ENCODE results near the gene TMCO1.

DNA sequence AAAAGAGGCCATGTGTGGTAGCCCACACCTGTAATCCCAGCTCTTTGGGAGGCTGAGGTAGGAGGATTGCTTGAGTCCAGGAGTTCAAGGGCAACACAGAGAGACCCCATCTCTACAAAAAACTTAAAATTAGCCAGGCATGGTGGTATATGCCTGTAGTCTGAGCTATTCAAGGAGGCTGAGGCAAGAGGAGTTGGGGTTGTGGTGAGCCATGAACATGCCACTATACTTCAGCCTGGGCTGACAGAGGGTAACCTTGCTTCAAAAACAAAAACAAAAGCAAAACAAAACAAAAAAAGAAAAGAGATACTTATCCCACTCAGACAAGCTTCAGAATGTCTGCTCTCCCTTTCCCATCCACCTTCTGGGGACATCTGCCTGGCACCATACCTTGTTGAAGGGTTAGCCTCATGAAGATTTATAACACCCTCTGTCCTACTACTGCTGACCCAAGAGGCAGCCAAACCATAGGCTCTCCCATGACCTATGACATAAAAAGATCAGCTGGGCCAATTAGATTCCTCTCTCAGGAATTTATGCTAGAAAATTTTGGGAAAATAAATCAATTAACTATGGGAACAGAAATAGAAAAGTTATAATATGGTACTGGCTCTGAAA lies 13.2 kb downstream of the TMCO1 start:
- TF ChIP-seq, protein P1, sequence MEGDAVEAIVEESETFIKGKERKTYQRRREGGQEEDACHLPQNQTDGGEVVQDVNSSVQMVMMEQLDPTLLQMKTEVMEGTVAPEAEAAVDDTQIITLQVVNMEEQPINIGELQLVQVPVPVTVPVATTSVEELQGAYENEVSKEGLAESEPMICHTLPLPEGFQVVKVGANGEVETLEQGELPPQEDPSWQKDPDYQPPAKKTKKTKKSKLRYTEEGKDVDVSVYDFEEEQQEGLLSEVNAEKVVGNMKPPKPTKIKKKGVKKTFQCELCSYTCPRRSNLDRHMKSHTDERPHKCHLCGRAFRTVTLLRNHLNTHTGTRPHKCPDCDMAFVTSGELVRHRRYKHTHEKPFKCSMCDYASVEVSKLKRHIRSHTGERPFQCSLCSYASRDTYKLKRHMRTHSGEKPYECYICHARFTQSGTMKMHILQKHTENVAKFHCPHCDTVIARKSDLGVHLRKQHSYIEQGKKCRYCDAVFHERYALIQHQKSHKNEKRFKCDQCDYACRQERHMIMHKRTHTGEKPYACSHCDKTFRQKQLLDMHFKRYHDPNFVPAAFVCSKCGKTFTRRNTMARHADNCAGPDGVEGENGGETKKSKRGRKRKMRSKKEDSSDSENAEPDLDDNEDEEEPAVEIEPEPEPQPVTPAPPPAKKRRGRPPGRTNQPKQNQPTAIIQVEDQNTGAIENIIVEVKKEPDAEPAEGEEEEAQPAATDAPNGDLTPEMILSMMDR (IDR thresholded peaks at IDR 0.05) = no peak
- TF ChIP-seq POLR2A (IDR thresholded peaks at IDR 0.05) = no peak

Data from Peyer's patch (tissue), 4 donors.